Mesendoderm (in vitro differentiated cells): ENCODE results near the gene SORCS2.

Experiments used
- DNase-seq: peaks from one replicate; pipeline ENCODE4 v3.0.0; 2013
- H2AK5ac ChIP-seq: 2 replicates; pipeline ENCODE4 v1.6.1; 2013; ENCODE audit warnings: low read length, inconsistent platforms
- H2BK120ac ChIP-seq: 2 replicates; pipeline ENCODE4 v1.6.1; 2013; ENCODE audit warnings: low read depth, mild to moderate bottlenecking, low read length, moderate library complexity, mixed read lengths
- H2BK15ac ChIP-seq: replicated peaks from 2 replicates; pipeline ENCODE4 v1.6.1; 2013; ENCODE audit warnings: low read depth, mild to moderate bottlenecking, moderate library complexity
- H2BK5ac ChIP-seq: 2 replicates; pipeline ENCODE4 v1.6.1; 2013; ENCODE audit warnings: low read length, inconsistent platforms
- H3K18ac ChIP-seq: 2 replicates; pipeline ENCODE4 v1.6.1; 2013; ENCODE audit warnings: mild to moderate bottlenecking, low read length, mixed read lengths
- H3K23ac ChIP-seq: one replicate; pipeline ENCODE4 v1.6.1; 2013; ENCODE audit warnings: low read length
- H3K27ac ChIP-seq: 2 replicates; pipeline ENCODE4 v1.5.1; 2013; ENCODE audit warnings: low read depth, mild to moderate bottlenecking, inconsistent platforms, low read length, moderate library complexity
- H3K27me3 ChIP-seq: 2 replicates; pipeline ENCODE4 v1.6.1; 2013; ENCODE audit warnings: low read length, control low read depth, mild to moderate bottlenecking, inconsistent platforms; ENCODE audit not compliant: insufficient read depth, poor library complexity
- H3K36me3 ChIP-seq: 2 replicates; pipeline ENCODE4 v1.6.1; 2013; ENCODE audit warnings: low read length, inconsistent platforms; ENCODE audit not compliant: control insufficient read depth, insufficient read depth
- H3K4ac ChIP-seq: one replicate; pipeline ENCODE4 v1.6.1; 2013; ENCODE audit warnings: low read depth, mild to moderate bottlenecking, low read length, moderate library complexity
- H3K4me1 ChIP-seq: 2 replicates; pipeline ENCODE4 v1.6.1; 2013; ENCODE audit warnings: low read depth, low read length, inconsistent platforms; ENCODE audit not compliant: control insufficient read depth
- H3K4me2 ChIP-seq: 2 replicates; pipeline ENCODE4 v1.6.1; 2013; ENCODE audit warnings: low read length
- H3K4me3 ChIP-seq: 2 replicates; pipeline ENCODE4 v1.5.1; 2013; ENCODE audit warnings: mild to moderate bottlenecking, low read length
- H3K56ac ChIP-seq: one replicate; pipeline ENCODE4 v1.6.1; 2013; ENCODE audit warnings: low read length
- H3K79me1 ChIP-seq: 2 replicates; pipeline ENCODE4 v1.6.1; 2013; ENCODE audit warnings: low read length, inconsistent platforms
- H3K79me2 ChIP-seq: 2 replicates; pipeline ENCODE4 v1.6.1; 2013; ENCODE audit warnings: mild to moderate bottlenecking, low read length; ENCODE audit not compliant: control insufficient read depth, insufficient read depth
- H3K9ac ChIP-seq: 2 replicates; pipeline ENCODE4 v1.6.1; 2013; ENCODE audit warnings: low read length, inconsistent platforms
- H4K5ac ChIP-seq: one replicate; pipeline ENCODE4 v1.6.1; 2013; ENCODE audit warnings: low read length
- H4K8ac ChIP-seq: one replicate; pipeline ENCODE4 v1.6.1; 2013; ENCODE audit warnings: low read depth, mild to moderate bottlenecking, control low read depth, low read length, moderate library complexity
- WGBS: extraction: QIAGEN DNeasy Blood & Tissue Kit; methylation state at CpG from one replicate; pipeline ENCODE4 v1.1.7; 2013; ENCODE audit warnings: low lambda C conversion rate, missing lambda C conversion rate; ENCODE audit not compliant: insufficient coverage; ENCODE audit errors: extremely low coverage; 5-methylcytosine and 5-hydroxymethylcytosine counted together

The SORCS2 gene

DNA sequence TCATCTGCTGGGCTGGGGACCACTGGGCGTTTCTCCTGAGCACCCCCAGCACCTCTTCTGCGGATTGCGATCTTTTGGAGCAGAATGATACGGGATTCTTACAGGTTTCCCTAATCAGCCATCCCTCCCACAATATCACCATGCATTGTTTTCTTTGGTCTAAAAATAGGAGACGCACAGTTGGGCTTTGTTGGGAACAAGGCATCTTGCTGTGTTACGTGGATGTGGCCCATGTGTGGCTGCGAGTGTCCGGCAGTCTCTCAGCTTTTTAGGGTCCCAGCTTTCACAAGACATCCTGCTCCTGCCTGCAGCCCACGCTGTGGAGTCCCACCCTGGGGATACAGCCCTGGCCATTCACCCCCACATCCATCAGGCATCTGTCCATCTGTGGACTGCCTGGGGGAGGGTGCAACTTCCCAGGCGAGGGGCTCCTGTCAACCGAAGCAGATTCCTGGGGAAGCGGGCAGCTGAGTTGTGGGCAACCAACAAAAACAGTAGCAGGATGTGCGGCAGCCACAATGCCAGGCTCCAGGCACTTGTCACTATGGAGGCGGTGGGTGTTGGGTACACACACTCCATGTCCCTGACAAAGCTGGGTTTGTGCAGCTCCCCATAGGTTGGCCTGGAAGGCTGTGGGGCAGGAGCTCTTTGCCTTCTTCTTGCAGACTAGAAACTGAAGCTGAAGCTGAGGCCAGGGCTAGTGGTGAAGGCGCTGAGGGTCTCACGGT, 427.9 kb downstream of the SORCS2 start:
- H2BK5ac ChIP-seq = no peak overlapping the region
- no peaks in the 10 kb centered on the region for H3K36me3 ChIP-seq
- H2BK15ac ChIP-seq = no peak overlapping the region
- no peak overlapping the region for H2AK5ac ChIP-seq
- H3K9ac ChIP-seq = no peak overlapping the region
- H3K56ac ChIP-seq = no peak overlapping the region
- H4K8ac ChIP-seq = no peak overlapping the region
- WGBS = no CpG with 5 or more reads among the region's 16 CpGs
- H3K4ac ChIP-seq = no peak overlapping the region
- H3K18ac ChIP-seq = no peak overlapping the region
- H3K27me3 ChIP-seq = no peaks in the 10 kb centered on the region
- H3K4me1 ChIP-seq = no peaks in the 10 kb centered on the region
- no peaks in the 10 kb centered on the region for H3K79me1 ChIP-seq
- H3K4me2 ChIP-seq = no peak overlapping the region
- H3K27ac ChIP-seq = no peak overlapping the region
- no peaks in the 10 kb centered on the region for H3K79me2 ChIP-seq
- DNase-seq = no peak
- no peak overlapping the region for H4K5ac ChIP-seq
- H3K4me3 ChIP-seq = no peak overlapping the region
- H2BK120ac ChIP-seq = no peak overlapping the region
- H3K23ac ChIP-seq = no peak overlapping the region

GRCh38 chr4:7620814-7621176, 428.5 kb downstream of the SORCS2 start:
- Histone ChIP-seq H2BK15ac (no peak overlapping the region), H3K4ac (no peak overlapping the region), H4K8ac (no peak overlapping the region), H3K27me3 (no peaks in the 10 kb centered on the region), H3K4me1 (no peaks in the 10 kb centered on the region), H3K27ac (no peak overlapping the region), H3K79me2 (no peaks in the 10 kb centered on the region), H3K79me1 (no peaks in the 10 kb centered on the region), H3K36me3 (no peaks in the 10 kb centered on the region), H2BK120ac (no peak overlapping the region), H2AK5ac (no peak overlapping the region), H4K5ac (no peak overlapping the region), H2BK5ac (no peak overlapping the region), H3K4me3 (no peak overlapping the region), H3K56ac (no peak overlapping the region), H3K9ac (no peak overlapping the region), H3K18ac (no peak overlapping the region), H3K4me2 (no peak overlapping the region), H3K23ac (no peak overlapping the region)
- no CpG with 5 or more reads among the region's 10 CpGs for whole genome bisulfite sequencing
- no peak for DNase-seq

GRCh38 chr4:7621252-7622035, 429.1 kb downstream of the SORCS2 start:
- H3K4me3 ChIP-seq = no peak overlapping the region
- no CpG with 5 or more reads among the region's 11 CpGs for WGBS

DNA sequence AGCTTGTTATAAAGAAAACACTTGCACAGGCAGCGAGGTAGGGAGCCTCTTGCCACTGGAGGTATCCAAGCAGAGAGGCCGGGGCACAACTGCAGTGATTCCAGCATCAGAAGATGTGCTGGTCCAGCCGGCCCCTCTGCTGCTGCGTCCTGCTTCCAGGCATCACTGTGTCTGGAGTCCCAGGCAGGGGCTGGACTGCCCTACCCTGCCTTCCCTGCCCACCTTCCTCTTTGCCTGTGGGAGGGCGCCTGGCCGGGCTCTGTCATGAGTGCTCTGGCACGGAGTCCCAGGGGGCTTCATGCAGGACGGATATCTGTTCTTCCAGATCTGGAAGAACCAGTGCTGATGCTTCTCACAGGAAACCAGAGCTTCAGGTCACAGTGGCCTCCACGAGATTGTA, 430.0 kb downstream of the SORCS2 start:
- no peak overlapping the region for H2AK5ac ChIP-seq
- no peak overlapping the region for H3K56ac ChIP-seq
- H3K36me3 ChIP-seq = no peaks in the 10 kb centered on the region
- no peaks in the 10 kb centered on the region for H3K79me1 ChIP-seq
- H3K4me2 ChIP-seq = no peak overlapping the region
- H2BK5ac ChIP-seq = no peak overlapping the region
- H3K27me3 ChIP-seq = no peaks in the 10 kb centered on the region
- H3K79me2 ChIP-seq = no peaks in the 10 kb centered on the region
- H3K4me1 ChIP-seq = no peaks in the 10 kb centered on the region
- WGBS = no CpG with 5 or more reads among the region's 9 CpGs
- H2BK15ac ChIP-seq = no peak overlapping the region
- H3K4ac ChIP-seq = no peak overlapping the region
- DNase-seq = no peak
- H4K8ac ChIP-seq = no peak overlapping the region
- no peak overlapping the region for H3K27ac ChIP-seq
- H3K23ac ChIP-seq = no peak overlapping the region
- H3K4me3 ChIP-seq = no peak overlapping the region
- H4K5ac ChIP-seq = no peak overlapping the region
- no peak overlapping the region for H3K18ac ChIP-seq
- H2BK120ac ChIP-seq = no peak overlapping the region
- no peak overlapping the region for H3K9ac ChIP-seq

More at GRCh38 chr4:7621252-7622035, 429.1 kb downstream of the SORCS2 start:
- Histone ChIP-seq H2BK15ac (no peak overlapping the region), H3K56ac (no peak overlapping the region), H4K8ac (no peak overlapping the region), H4K5ac (no peak overlapping the region), H2AK5ac (no peak overlapping the region), H3K4me2 (no peak overlapping the region), H2BK5ac (no peak overlapping the region), H3K79me1 (no peaks in the 10 kb centered on the region), H3K9ac (no peak overlapping the region), H3K23ac (no peak overlapping the region), H3K4me1 (no peaks in the 10 kb centered on the region), H2BK120ac (no peak overlapping the region), H3K36me3 (no peaks in the 10 kb centered on the region), H3K18ac (no peak overlapping the region), H3K27ac (no peak overlapping the region), H3K27me3 (no peaks in the 10 kb centered on the region), H3K79me2 (no peaks in the 10 kb centered on the region), H3K4ac (no peak overlapping the region)
- DNase-seq = no peak

GRCh38 chr4:7623468-7623867, 431.1 kb downstream of the SORCS2 start:
- Histone ChIP-seq H3K27ac (no peak overlapping the region), H3K36me3 (no peaks in the 10 kb centered on the region), H2BK120ac (no peak overlapping the region), H3K56ac (no peak overlapping the region), H2BK15ac (no peak overlapping the region), H3K18ac (no peak overlapping the region), H2BK5ac (no peak overlapping the region), H3K79me1 (no peaks in the 10 kb centered on the region), H3K4me3 (no peak overlapping the region), H3K79me2 (no peaks in the 10 kb centered on the region), H4K5ac (no peak overlapping the region), H3K4me2 (no peak overlapping the region), H4K8ac (no peak overlapping the region), H3K23ac (no peak overlapping the region), H2AK5ac (no peak overlapping the region), H3K9ac (no peak overlapping the region), H3K27me3 (no peaks in the 10 kb centered on the region), H3K4ac (no peak overlapping the region), H3K4me1 (no peaks in the 10 kb centered on the region)
- DNase-seq = no peak
- no CpG with 5 or more reads among the region's 13 CpGs for WGBS
